H9 (cell line): Measurements from ENCODE around the gene LOXL1. TPM values are rescaled to one million over a fixed set of nuclear protein-coding genes. Genes with fewer than 3 reads are reported as not detected.
A peak's percentile ranks its signal among the peaks of the same experiment; 100 is the strongest.

Source experiments
- DNase-seq: peaks from one replicate; pipeline ENCODE4 v3.0.0-alpha.2; 2017
- H2AFZ ChIP-seq: one replicate; pipeline ENCODE4 v1.6.1; 2013; ENCODE audit warnings: mild to moderate bottlenecking, low read length, control low read depth, moderate library complexity
- H2AK5ac ChIP-seq: 2 replicates; pipeline ENCODE4 v1.6.1; 2013; ENCODE audit warnings: low read length, control low read depth, mixed read lengths; ENCODE audit not compliant: insufficient read length
- H2BK120ac ChIP-seq: one replicate; pipeline ENCODE4 v1.6.1; 2013; ENCODE audit warnings: low read depth, mild to moderate bottlenecking, low read length, control low read depth, inconsistent platforms; ENCODE audit not compliant: poor library complexity, severe bottlenecking
- H2BK12ac ChIP-seq: 2 replicates; pipeline ENCODE4 v1.6.1; 2013; ENCODE audit warnings: low read length, control low read depth, mixed read lengths, low read depth; ENCODE audit not compliant: insufficient read length
- H2BK15ac ChIP-seq: 2 replicates; pipeline ENCODE4 v1.6.1; 2013; ENCODE audit warnings: low read depth, low read length, control low read depth
- H2BK20ac ChIP-seq: one replicate; pipeline ENCODE4 v1.6.1; 2013; ENCODE audit warnings: low read depth, mild to moderate bottlenecking, low read length, control low read depth, inconsistent platforms; ENCODE audit not compliant: poor library complexity, severe bottlenecking
- H2BK5ac ChIP-seq: 2 replicates; pipeline ENCODE4 v1.6.1; 2013; ENCODE audit warnings: low read length, control low read depth, mixed read lengths; ENCODE audit not compliant: insufficient read length
- H3K14ac ChIP-seq: 2 replicates; pipeline ENCODE4 v1.6.1; 2013; ENCODE audit warnings: low read length, control low read depth; ENCODE audit not compliant: insufficient read depth
- H3K18ac ChIP-seq: 2 replicates; pipeline ENCODE4 v1.6.1; 2013; ENCODE audit warnings: low read depth, mild to moderate bottlenecking, mixed read lengths, low read length, control low read depth; ENCODE audit not compliant: insufficient read length
- H3K23ac ChIP-seq: 2 replicates; pipeline ENCODE4 v1.6.1; 2013; ENCODE audit warnings: low read length, control low read depth, mixed read lengths, low read depth; ENCODE audit not compliant: insufficient read length
- H3K23me2 ChIP-seq: 2 replicates; pipeline ENCODE4 v1.6.1; 2013; ENCODE audit warnings: low read depth, mild to moderate bottlenecking, mixed read lengths, low read length, control low read depth; ENCODE audit not compliant: insufficient read length, poor library complexity, severe bottlenecking
- H3K27ac ChIP-seq: 2 replicates; pipeline ENCODE4 v1.5.1; 2013; ENCODE audit warnings: low read length, control low read depth, mixed read lengths, low read depth; ENCODE audit not compliant: insufficient read length
- H3K27me3 ChIP-seq: 2 replicates; pipeline ENCODE4 v1.6.1; 2013; ENCODE audit warnings: low read length, control low read depth, inconsistent platforms; ENCODE audit not compliant: insufficient read depth
- H3K4ac ChIP-seq: 2 replicates; pipeline ENCODE4 v1.6.1; 2013; ENCODE audit warnings: low read depth, mild to moderate bottlenecking, control low read depth, inconsistent platforms, low read length, moderate library complexity
- H3K4me1 ChIP-seq: 2 replicates; pipeline ENCODE4 v1.6.1; 2013; ENCODE audit warnings: low read length, control low read depth, inconsistent platforms; ENCODE audit not compliant: insufficient read depth
- H3K4me2 ChIP-seq: 2 replicates; pipeline ENCODE4 v1.6.1; 2013; ENCODE audit warnings: low read length, control low read depth, mixed read lengths; ENCODE audit not compliant: insufficient read length, insufficient read depth
- H3K56ac ChIP-seq: 2 replicates; pipeline ENCODE4 v1.6.1; 2013; ENCODE audit warnings: low read depth, mild to moderate bottlenecking, mixed read lengths, low read length, control low read depth; ENCODE audit not compliant: insufficient read length
- H3K79me1 ChIP-seq: 2 replicates; pipeline ENCODE4 v1.6.1; 2013; ENCODE audit warnings: low read depth, mild to moderate bottlenecking, moderate library complexity, low read length, control low read depth, inconsistent platforms; ENCODE audit not compliant: insufficient read depth, poor library complexity, severe bottlenecking
- H3K79me2 ChIP-seq: 2 replicates; pipeline ENCODE4 v1.6.1; 2013; ENCODE audit warnings: low read length, control low read depth, inconsistent platforms; ENCODE audit not compliant: insufficient read depth
- H3K9ac ChIP-seq: 2 replicates; pipeline ENCODE4 v1.6.1; 2013; ENCODE audit warnings: low read length, control low read depth, mixed read lengths; ENCODE audit not compliant: insufficient read length; ENCODE audit errors: extremely low read depth
- H3K9me3 ChIP-seq: one replicate; pipeline ENCODE4 v1.6.1; 2013; ENCODE audit warnings: low read depth, low read length, inconsistent platforms; ENCODE audit not compliant: control insufficient read depth
- H3T11ph ChIP-seq: one replicate; pipeline ENCODE4 v1.6.1; 2013; ENCODE audit warnings: mild to moderate bottlenecking, low read length, control low read depth, inconsistent platforms
- H4K20me1 ChIP-seq: one replicate; pipeline ENCODE4 v1.6.1; 2013; ENCODE audit not compliant: control insufficient read depth, insufficient read length, insufficient read depth
- H4K5ac ChIP-seq: 2 replicates; pipeline ENCODE4 v1.6.1; 2013; ENCODE audit warnings: low read depth, mild to moderate bottlenecking, mixed read lengths, low read length, control low read depth; ENCODE audit not compliant: insufficient read length
- H4K8ac ChIP-seq: replicated peaks from 2 replicates; pipeline ENCODE4 v1.6.1; 2013; ENCODE audit warnings: low read length, control low read depth, mixed read lengths, low read depth; ENCODE audit not compliant: insufficient read length
- H4K91ac ChIP-seq: 2 replicates; pipeline ENCODE4 v1.6.1; 2013; ENCODE audit warnings: low read depth, mild to moderate bottlenecking, moderate library complexity, mixed read lengths, low read length, control low read depth; ENCODE audit not compliant: insufficient read length
- H3K27ac Mint-ChIP-seq, 3 experiments: 2 replicates in 2 of 3; 3 replicates in 1 of 3; pipeline ENCODE4 v1.8.0; 2020 to 2021; ENCODE audit warnings: mixed read lengths in 3 of 3, mild to moderate bottlenecking in 1 of 3, moderate library complexity in 1 of 3
- H3K27me3 Mint-ChIP-seq: 2 replicates; pipeline ENCODE4 v1.8.0; 2021; ENCODE audit warnings: low read depth, mild to moderate bottlenecking, moderate library complexity, mixed read lengths
- H3K36me3 Mint-ChIP-seq, 3 experiments: 2 replicates in 2 of 3; 3 replicates in 1 of 3; pipeline ENCODE4 v1.8.0; 2020 to 2021; ENCODE audit warnings: low read depth in 3 of 3, mixed read lengths in 3 of 3; ENCODE audit not compliant: insufficient read depth in 1 of 3
- H3K4me1 Mint-ChIP-seq, 2 experiments: 2 replicates each; pipeline ENCODE4 v1.8.0; 2020; ENCODE audit warnings: mixed read lengths in 2 of 2
- H3K4me3 Mint-ChIP-seq, 2 experiments: 2 replicates in 1 of 2; 3 replicates in 1 of 2; pipeline ENCODE4 v1.8.0; 2020 to 2021; ENCODE audit warnings: mild to moderate bottlenecking in 2 of 2, mixed read lengths in 2 of 2, moderate library complexity in 1 of 2
- H3K9me3 Mint-ChIP-seq, 2 experiments: 2 replicates in 1 of 2; 3 replicates in 1 of 2; pipeline ENCODE4 v1.8.0; 2020; ENCODE audit warnings: mild to moderate bottlenecking in 2 of 2, mixed read lengths in 2 of 2, moderate library complexity in 1 of 2
- CTCF ChIP-seq: fragments of 200-600 bp; sonication (generic); conservative IDR thresholded peaks from 3 replicates; pipeline ENCODE4 v1.8.0; 2021; ENCODE audit warnings: antibody characterized with exemption, mild to moderate bottlenecking
- WGBS: extraction: QIAGEN DNeasy Blood & Tissue Kit; methylation state at CpG from one replicate; pipeline ENCODE4 v1.1.7; 2013; ENCODE audit warnings: missing lambda C conversion rate, low lambda C conversion rate, mixed read lengths; ENCODE audit not compliant: insufficient read length; ENCODE audit errors: extremely low coverage; 5-methylcytosine and 5-hydroxymethylcytosine counted together
- total RNA-seq: library from RNA; stranded (reverse); gene quantifications from 2 replicates; pipeline ENCODE4 v1.2.1, GENCODE V29; 2021

Gene LOXL1
- total RNA-seq, 1 experiment from 2014 or later: 9.1 TPM

GRCh38 chr15:73993211-73993994 is 67.1 kb downstream of the LOXL1 start:
- H3K4me3 Mint-ChIP-seq: peak overlapping the region; percentile 90 to 93
- peak overlapping the region; percentile 48 for H3K4me2 ChIP-seq
- no peak overlapping the region for H3K18ac ChIP-seq
- H3K27ac Mint-ChIP-seq: no peak overlapping the region
- H3K9me3 ChIP-seq: no peaks in the 10 kb centered on the region
- no peaks in the 10 kb centered on the region for H3K4me1 ChIP-seq
- no peaks in the 10 kb centered on the region for H4K20me1 ChIP-seq
- no peak overlapping the region for H2AFZ ChIP-seq
- peaks cover 16% of the 10 kb centered on the region for H3K27me3 Mint-ChIP-seq
- no peak overlapping the region for H3K23ac ChIP-seq
- H4K91ac ChIP-seq: no peak overlapping the region
- no peak for TF ChIP-seq CTCF
- H3K36me3 Mint-ChIP-seq: peaks cover 0 to 3% (median 3%) of the 10 kb centered on the region in 3 experiments; a peak in 4 of 7 replicates
- no peak overlapping the region for H2BK12ac ChIP-seq
- no peak overlapping the region for H2BK120ac ChIP-seq
- no peak overlapping the region for H4K8ac ChIP-seq
- H3K79me1 ChIP-seq: peaks cover 3% of the 10 kb centered on the region
- H3K4ac ChIP-seq: no peak overlapping the region
- no peak overlapping the region for H4K5ac ChIP-seq
- no peak overlapping the region for H2BK15ac ChIP-seq
- H3K9me3 Mint-ChIP-seq: no peaks in the 10 kb centered on the region; a peak in 1 of 5 replicates
- no peak overlapping the region for H2BK20ac ChIP-seq
- no peak overlapping the region for H2AK5ac ChIP-seq
- WGBS: no CpG with 5 or more reads among the region's 10 CpGs
- H3K79me2 ChIP-seq: no peaks in the 10 kb centered on the region; the same call in 1 of the 2 replicates
- H2BK5ac ChIP-seq: no peak overlapping the region
- H3T11ph ChIP-seq: no peak overlapping the region
- DNase-seq: no peak
- no peaks in the 10 kb centered on the region for H3K27me3 ChIP-seq
- no peak overlapping the region for H3K14ac ChIP-seq
- H3K56ac ChIP-seq: no peak overlapping the region
- H3K27ac ChIP-seq: no peak overlapping the region
- peaks cover 21 to 28% of the 10 kb centered on the region in 2 experiments for H3K4me1 Mint-ChIP-seq
- H3K9ac ChIP-seq: no peak overlapping the region
- H3K23me2 ChIP-seq: peaks cover 11% of the 10 kb centered on the region
